AG04450 (cell line): ENCODE results near the gene PRR16. TPM values are rescaled to one million over a fixed set of nuclear protein-coding genes. Genes with fewer than 3 reads are reported as not detected.
"Not testable (repeated sequence)": the region's sequence is repeated elsewhere in the genome, so short reads cannot be mapped to it uniquely, and the experiment has no call there.

ENCODE experiments used
- CTCF ChIA-PET: fragments of 300-600, 350-600 bp; formaldehyde crosslinking; extraction: SDS; loops from one replicate; lab custom pipeline; 2022; ENCODE audit warnings: antibody characterized with exemption, inconsistent platforms; lab: Charles Lee
- POLR2A ChIA-PET: fragments of 350-600 bp; formaldehyde crosslinking; extraction: SDS; loops from one replicate; lab custom pipeline; 2021; ENCODE audit warnings: antibody characterized with exemption, inconsistent platforms; lab: Yijun Ruan, JAX
- DNase-seq: peaks from one replicate; pipeline ENCODE4 v3.0.0-alpha.2; 2011; ENCODE audit warnings: low read depth, low spot score
- H3K27ac ChIP-seq: one replicate; pipeline ENCODE4 v1.5.1; 2012; ENCODE audit warnings: low read depth, low read length, control low read depth
- H3K27me3 ChIP-seq: one replicate; pipeline ENCODE4 v1.6.0; 2012; ENCODE audit warnings: low read length; ENCODE audit not compliant: control insufficient read depth, insufficient read depth
- H3K4me3 ChIP-seq: 2 replicates; pipeline ENCODE4 v1.5.1; 2011; ENCODE audit warnings: mild to moderate bottlenecking, low read depth, low read length, control low read depth
- H3K9me3 ChIP-seq: 2 replicates; pipeline ENCODE4 v1.5.1; 2012; ENCODE audit warnings: low read length; ENCODE audit not compliant: control insufficient read depth, insufficient read depth
- CTCF ChIP-seq: IDR thresholded peaks from 2 replicates; pipeline ENCODE4 v1.5.1; 2011; ENCODE audit warnings: low read depth, low read length, control low read depth, inconsistent platforms
- polyA plus RNA-seq: library from polyadenylated mRNA; depleted of rRNA; stranded (reverse); fragments of >200 nt; gene quantifications from 2 replicates; pipeline ENCODE4 v1.2.3, GENCODE V29; 2011

Gene PRR16
- polyA plus RNA-seq, 1 experiment = 26.8 TPM

- TF ChIP-seq CTCF = peak; percentile 55
- peaks cover 3% of the 10 kb centered on the region; the same call in 1 of the 2 replicates for H3K9me3 ChIP-seq
- POLR2A ChIA-PET = interaction anchor here (0.6 kb wide), 1 partner anchor 820 kb away, joined by 3 read pairs; no protein-coding TSS in a partner anchor
- H3K27me3 ChIP-seq = no peaks in the 10 kb centered on the region
- H3K27ac ChIP-seq = no peak overlapping the region
- no peak for DNase-seq
- H3K4me3 ChIP-seq = no peak overlapping the region
- CTCF ChIA-PET = interaction anchor here (0.6 to 1.5 kb wide), 5 partner anchors 46 to 359 kb away, joined by 3 to 5 read pairs (median 3); no protein-coding TSS in a partner anchor
Observed at GRCh38 chr5:120457839-120458507, 6.1 kb upstream of the PRR16 start.

GRCh38 chr5:120458508-120458847 lies 5.6 kb upstream of the PRR16 start:
- H3K9me3 ChIP-seq, H3K4me3 ChIP-seq, H3K27ac ChIP-seq, H3K27me3 ChIP-seq, DNase-seq: not testable (repeated sequence)
- ChIA-PET POLR2A (interaction anchor here (0.6 kb wide), 1 partner anchor 821 kb away, joined by 3 read pairs; no protein-coding TSS in a partner anchor), CTCF (interaction anchor here (0.6 to 1.5 kb wide), 5 partner anchors 46 to 403 kb away, joined by 3 to 5 read pairs (median 3); no protein-coding TSS in a partner anchor)

GRCh38 chr5:120461251-120461650 lies 2.8 kb upstream of the PRR16 start:
- Histone ChIP-seq H3K27ac (no peak overlapping the region), H3K9me3 (peaks cover 3% of the 10 kb centered on the region; the same call in 1 of the 2 replicates), H3K27me3 (no peaks in the 10 kb centered on the region), H3K4me3 (no peak overlapping the region)
- CTCF ChIA-PET = no interaction called here
- TF ChIP-seq CTCF = no peak
- no peak for DNase-seq
- POLR2A ChIA-PET = no interaction called here

- no peak for TF ChIP-seq CTCF
- ChIA-PET CTCF (interaction anchor here (0.6 to 1.0 kb wide), 7 partner anchors 47 to 379 kb away, joined by 3 to 6 read pairs (median 4); no protein-coding TSS in a partner anchor), POLR2A (no interaction called here)
- Histone ChIP-seq H3K9me3 (peaks cover 2% of the 10 kb centered on the region; the same call in 1 of the 2 replicates), H3K27ac (no peak overlapping the region), H3K4me3 (no peak overlapping the region), H3K27me3 (no peaks in the 10 kb centered on the region)
- DNase-seq = no peak
Observed at GRCh38 chr5:120463006-120463680, 957 bp upstream of the PRR16 start.

- no peaks in the 10 kb centered on the region for H3K27me3 ChIP-seq
- ChIA-PET POLR2A (interaction anchor here (1.1 kb wide), 1 partner anchor 19 kb away, joined by 5 read pairs; no protein-coding TSS in a partner anchor), CTCF (no interaction called here)
- TF ChIP-seq CTCF = no peak; the same call in 1 of the 2 replicates
- H3K9me3 ChIP-seq = no peaks in the 10 kb centered on the region
- peak overlapping the region; percentile 60 for H3K27ac ChIP-seq
- DNase-seq = no peak
- peak overlapping the region; percentile 91 for H3K4me3 ChIP-seq
Observed at GRCh38 chr5:120464627-120465435, 731 bp downstream of the PRR16 start.
